Measurements from ENCODE around the gene CAMK4. TPM values are rescaled to one million over a fixed set of nuclear protein-coding genes. Genes with fewer than 3 reads are reported as not detected.

The CAMK4 gene
- total RNA-seq, 1 experiment from 2014 or later: 10.2 TPM

DNA sequence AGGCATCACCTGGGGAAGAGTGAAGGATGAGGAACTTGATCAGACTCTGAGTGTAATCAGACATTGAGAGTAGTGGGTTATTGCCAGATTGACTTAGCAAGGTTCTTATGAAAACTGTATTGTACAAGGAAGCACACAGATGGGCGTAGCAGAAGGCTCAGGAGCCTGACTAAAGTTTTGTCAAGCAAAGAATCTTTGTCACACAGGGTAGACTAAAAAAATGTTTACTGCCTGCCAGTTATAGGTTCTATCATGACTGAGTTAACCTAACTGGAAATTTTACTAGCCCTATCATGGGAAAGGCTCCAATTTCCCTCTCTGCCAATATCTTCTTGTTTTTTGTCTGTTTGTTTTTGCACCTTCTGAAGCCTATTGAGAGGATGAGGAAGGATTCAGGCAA, 19.1 kb downstream of the CAMK4 start:
- Histone ChIP-seq H3K27ac (ENCODE audit: low read depth, low read length) (no peak overlapping the region), H3K79me2 (ENCODE audit: insufficient read depth, low read length) (no peaks in the 10 kb centered on the region), H3K4me1 (ENCODE audit: control insufficient read depth in 1 of 2, insufficient read depth in 2 of 2, low read length in 2 of 2) (no peaks in the 10 kb centered on the region), H3K4me3 (replicated peaks in 1 of 2; ENCODE audit: low read depth in 1 of 2, low read length in 2 of 2) (no peak overlapping the region), H2AFZ (ENCODE audit: low read depth, low read length, poor library complexity, severe bottlenecking) (no peak overlapping the region), H3K36me3 (ENCODE audit: control insufficient read depth in 1 of 2, insufficient read depth in 2 of 2, low read length in 2 of 2) (no peaks in the 10 kb centered on the region), H3K9me2 (ENCODE audit: insufficient read depth) (no peaks in the 10 kb centered on the region), H3K9ac (ENCODE audit: low read length) (no peak overlapping the region), H3K27me3 (ENCODE audit: insufficient read depth, low read length) (peaks cover 4% of the 10 kb centered on the region), H4K20me1 (ENCODE audit: insufficient read depth) (no peaks in the 10 kb centered on the region), H3K4me2 (ENCODE audit: low read length) (no peak overlapping the region), H3K9me3 (ENCODE audit: control insufficient read depth in 1 of 2, insufficient read depth in 1 of 2, low read depth in 1 of 2, low read length in 2 of 2) (no peaks in the 10 kb centered on the region)
- TF ChIP-seq TCF7L2 (IDR thresholded peaks at IDR 0.05; ENCODE audit: borderline replicate concordance, extremely low read depth, insufficient read depth, insufficient read length): no peak
- TF ChIP-seq SP1 (IDR thresholded peaks at IDR 0.05; ENCODE audit: low read depth): no peak
- TF ChIP-seq EZH2 (IDR thresholded peaks at IDR 0.05): no peak
- TF ChIP-seq SRF (IDR thresholded peaks at IDR 0.05; ENCODE audit: low read depth): no peak
- TF ChIP-seq ZNF274 (IDR thresholded peaks at IDR 0.05; ENCODE audit: low read depth, low read length): no peak
- TF ChIP-seq EGR1 (IDR thresholded peaks at IDR 0.05; ENCODE audit: low read depth): no peak
- TF ChIP-seq RAD21 (IDR thresholded peaks at IDR 0.05; ENCODE audit: low read depth): no peak
- TF ChIP-seq, protein P1, sequence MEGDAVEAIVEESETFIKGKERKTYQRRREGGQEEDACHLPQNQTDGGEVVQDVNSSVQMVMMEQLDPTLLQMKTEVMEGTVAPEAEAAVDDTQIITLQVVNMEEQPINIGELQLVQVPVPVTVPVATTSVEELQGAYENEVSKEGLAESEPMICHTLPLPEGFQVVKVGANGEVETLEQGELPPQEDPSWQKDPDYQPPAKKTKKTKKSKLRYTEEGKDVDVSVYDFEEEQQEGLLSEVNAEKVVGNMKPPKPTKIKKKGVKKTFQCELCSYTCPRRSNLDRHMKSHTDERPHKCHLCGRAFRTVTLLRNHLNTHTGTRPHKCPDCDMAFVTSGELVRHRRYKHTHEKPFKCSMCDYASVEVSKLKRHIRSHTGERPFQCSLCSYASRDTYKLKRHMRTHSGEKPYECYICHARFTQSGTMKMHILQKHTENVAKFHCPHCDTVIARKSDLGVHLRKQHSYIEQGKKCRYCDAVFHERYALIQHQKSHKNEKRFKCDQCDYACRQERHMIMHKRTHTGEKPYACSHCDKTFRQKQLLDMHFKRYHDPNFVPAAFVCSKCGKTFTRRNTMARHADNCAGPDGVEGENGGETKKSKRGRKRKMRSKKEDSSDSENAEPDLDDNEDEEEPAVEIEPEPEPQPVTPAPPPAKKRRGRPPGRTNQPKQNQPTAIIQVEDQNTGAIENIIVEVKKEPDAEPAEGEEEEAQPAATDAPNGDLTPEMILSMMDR (IDR thresholded peaks at IDR 0.05 in 2 of 3, conservative IDR thresholded peaks at IDR 0.05 in 1 of 3; ENCODE audit: borderline replicate concordance in 1 of 3, insufficient read depth in 1 of 3, low read depth in 2 of 3, low read length in 2 of 3): no peak
- TF ChIP-seq, protein P2, sequence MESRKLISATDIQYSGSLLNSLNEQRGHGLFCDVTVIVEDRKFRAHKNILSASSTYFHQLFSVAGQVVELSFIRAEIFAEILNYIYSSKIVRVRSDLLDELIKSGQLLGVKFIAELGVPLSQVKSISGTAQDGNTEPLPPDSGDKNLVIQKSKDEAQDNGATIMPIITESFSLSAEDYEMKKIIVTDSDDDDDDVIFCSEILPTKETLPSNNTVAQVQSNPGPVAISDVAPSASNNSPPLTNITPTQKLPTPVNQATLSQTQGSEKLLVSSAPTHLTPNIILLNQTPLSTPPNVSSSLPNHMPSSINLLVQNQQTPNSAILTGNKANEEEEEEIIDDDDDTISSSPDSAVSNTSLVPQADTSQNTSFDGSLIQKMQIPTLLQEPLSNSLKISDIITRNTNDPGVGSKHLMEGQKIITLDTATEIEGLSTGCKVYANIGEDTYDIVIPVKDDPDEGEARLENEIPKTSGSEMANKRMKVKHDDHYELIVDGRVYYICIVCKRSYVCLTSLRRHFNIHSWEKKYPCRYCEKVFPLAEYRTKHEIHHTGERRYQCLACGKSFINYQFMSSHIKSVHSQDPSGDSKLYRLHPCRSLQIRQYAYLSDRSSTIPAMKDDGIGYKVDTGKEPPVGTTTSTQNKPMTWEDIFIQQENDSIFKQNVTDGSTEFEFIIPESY (IDR thresholded peaks at IDR 0.05; ENCODE audit: extremely low read depth, insufficient replicate concordance, low read length): no peak
- TF ChIP-seq JUND (IDR thresholded peaks at IDR 0.05): no peak
- TF ChIP-seq CBX3 (IDR thresholded peaks at IDR 0.05; ENCODE audit: low read depth): no peak
- TF ChIP-seq YY1 (IDR thresholded peaks at IDR 0.05; ENCODE audit: extremely low read depth, insufficient replicate concordance, low read depth, low read length): no peak
- TF ChIP-seq, protein P3, sequence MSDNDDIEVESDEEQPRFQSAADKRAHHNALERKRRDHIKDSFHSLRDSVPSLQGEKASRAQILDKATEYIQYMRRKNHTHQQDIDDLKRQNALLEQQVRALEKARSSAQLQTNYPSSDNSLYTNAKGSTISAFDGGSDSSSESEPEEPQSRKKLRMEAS (IDR thresholded peaks at IDR 0.05): no peak
- TF ChIP-seq EZH2phosphoT487 (IDR thresholded peaks at IDR 0.05; ENCODE audit: borderline replicate concordance): no peak
- RAD21 ChIA-PET (ENCODE audit: low non-redundant PET in 1 of 2, low total read pairs in 2 of 2, uncharacterized antibody in 2 of 2, unreplicated experiment in 2 of 2): no interaction called here
- CTCF ChIA-PET: no interaction called here
- POLR2A ChIA-PET: no interaction called here
- no peak for DNase-seq (ENCODE audit: low read depth, low spot score)
- ATAC-seq: no peak
- intact Hi-C loops (cut with micrococcal nuclease): no loop called here
- BruUV-seq (replicated peaks): no TSS peak

Measured in HCT116 (cell line).